Activated CD8-positive, alpha-beta T cell treated with anti-CD3 and anti-CD28 coated beads for 36 hours (primary cell): Measurements from ENCODE around the gene VPS41. TPM values are rescaled to one million over a fixed set of nuclear protein-coding genes. Genes with fewer than 3 reads are reported as not detected.

Experiments
- ATAC-seq: fragments of 200-7000 bp; cut with Tn5 transposase; one replicate; pipeline ENCODE4 v1.10.0; 2021; ENCODE audit warnings: mild to moderate bottlenecking, moderate library complexity
- CTCF ChIA-PET: fragments of 350-600 bp; sonication (Branson Sonifier 250); formaldehyde crosslinking; loops from one replicate; lab custom pipeline; 2021; ENCODE audit warnings: antibody characterized with exemption; lab: Charles Lee
- POLR2A ChIA-PET: fragments of 350-600 bp; sonication (Branson Sonifier 250); formaldehyde crosslinking; loops from one replicate; lab custom pipeline; 2021; ENCODE audit warnings: antibody characterized with exemption; lab: Charles Lee
- DNase-seq: peaks from one replicate; pipeline ENCODE4 v3.0.0-alpha.2; 2020
- H3K27ac Mint-ChIP-seq: one replicate; pipeline ENCODE4 v1.8.0; 2021; ENCODE audit warnings: mild to moderate bottlenecking, mixed read lengths
- H3K27me3 Mint-ChIP-seq: one replicate; pipeline ENCODE4 v1.8.0; 2021; ENCODE audit warnings: mixed read lengths
- H3K36me3 Mint-ChIP-seq: one replicate; pipeline ENCODE4 v1.8.0; 2021; ENCODE audit warnings: low read depth, mixed read lengths
- H3K4me1 Mint-ChIP-seq: one replicate; pipeline ENCODE4 v1.8.0; 2021; ENCODE audit warnings: low read depth, mixed read lengths
- H3K4me3 Mint-ChIP-seq: one replicate; pipeline ENCODE4 v1.8.0; 2021; ENCODE audit warnings: mild to moderate bottlenecking, moderate library complexity, mixed read lengths
- H3K9me3 Mint-ChIP-seq: one replicate; pipeline ENCODE4 v1.8.0; 2021; ENCODE audit warnings: mixed read lengths
- CTCF ChIP-seq: fragments of 200-600 bp; IDR thresholded peaks from one replicate; pipeline ENCODE4 v1.8.0; 2022; ENCODE audit warnings: antibody characterized with exemption, mild to moderate bottlenecking
- intact Hi-C: fragments of 100-400 bp; cut with micrococcal nuclease; formaldehyde crosslinking; loops from one replicate; pipeline ENCODE4 v1.10.0; 2022
- total RNA-seq, 2 experiments: library from RNA; stranded (reverse); gene quantifications; one replicate each; pipeline ENCODE4 v1.2.3, GENCODE V29; 2021

Gene VPS41
- total RNA-seq, 2 experiments from 2014 or later: 47.4 to 56.4 TPM

- Mint-ChIP-seq H3K4me1 (no peaks in the 10 kb centered on the region), H3K36me3 (peaks cover 18% of the 10 kb centered on the region), H3K27ac (no peak overlapping the region), H3K27me3 (no peaks in the 10 kb centered on the region), H3K4me3 (no peak overlapping the region), H3K9me3 (no peaks in the 10 kb centered on the region)
- ATAC-seq (no peak), DNase-seq (no peak)
- intact Hi-C loops: no loop called here
- POLR2A ChIA-PET: no interaction called here
- no peak for TF ChIP-seq CTCF
- CTCF ChIA-PET: no interaction called here
Observed at GRCh38 chr7:38728145-38728544, 180.8 kb downstream of the VPS41 start.

- Mint-ChIP-seq H3K27ac (no peak overlapping the region), H3K9me3 (no peaks in the 10 kb centered on the region), H3K4me1 (no peaks in the 10 kb centered on the region), H3K36me3 (peaks cover 18% of the 10 kb centered on the region), H3K27me3 (no peaks in the 10 kb centered on the region), H3K4me3 (no peak overlapping the region)
- no peak for TF ChIP-seq CTCF
- CTCF ChIA-PET: no interaction called here
- POLR2A ChIA-PET: no interaction called here
- DNase-seq: no peak
- intact Hi-C loops: no loop called here
- no peak for ATAC-seq
Observed at GRCh38 chr7:38727184-38727940, 181.6 kb downstream of the VPS41 start.

GRCh38 chr7:38723327-38723726 lies 185.7 kb downstream of the VPS41 start:
- Mint-ChIP-seq H3K27ac (no peak overlapping the region), H3K4me3 (no peak overlapping the region), H3K4me1 (no peaks in the 10 kb centered on the region), H3K9me3 (peaks cover 4% of the 10 kb centered on the region), H3K27me3 (no peaks in the 10 kb centered on the region), H3K36me3 (peaks cover 25% of the 10 kb centered on the region)
- TF ChIP-seq CTCF: no peak
- DNase-seq (no peak), ATAC-seq (no peak)
- ChIA-PET POLR2A (no interaction called here), CTCF (no interaction called here)
- intact Hi-C loops: no loop called here

- ChIA-PET POLR2A (no interaction called here), CTCF (no interaction called here)
- TF ChIP-seq CTCF: no peak
- intact Hi-C loops: no loop called here
- Mint-ChIP-seq H3K4me1 (no peaks in the 10 kb centered on the region), H3K9me3 (peaks cover 27% of the 10 kb centered on the region), H3K27ac (no peak overlapping the region), H3K27me3 (no peaks in the 10 kb centered on the region), H3K4me3 (no peak overlapping the region), H3K36me3 (peaks cover 12% of the 10 kb centered on the region)
- DNase-seq (no peak), ATAC-seq (no peak)
Observed at GRCh38 chr7:38716397-38716796, 192.6 kb downstream of the VPS41 start.

GRCh38 chr7:38709123-38709522 lies 199.9 kb downstream of the VPS41 start:
- H3K36me3 Mint-ChIP-seq: no peaks in the 10 kb centered on the region
- DNase-seq (no peak), ATAC-seq (no peak)
- H3K9me3 Mint-ChIP-seq: peaks cover under 1% of the 10 kb centered on the region
- H3K27ac Mint-ChIP-seq: no peak overlapping the region
- H3K4me3 Mint-ChIP-seq: no peak overlapping the region
- no peaks in the 10 kb centered on the region for H3K4me1 Mint-ChIP-seq
- TF ChIP-seq CTCF: no peak
- intact Hi-C loops: no loop called here
- CTCF ChIA-PET: no interaction called here
- H3K27me3 Mint-ChIP-seq: peaks cover 11% of the 10 kb centered on the region
- POLR2A ChIA-PET: no interaction called here
